ENCODE measurements around the gene SDR9C7.
"Not testable (repeated sequence)": the region's sequence is repeated elsewhere in the genome, so short reads cannot be mapped to it uniquely, and the experiment has no call there.

Gene SDR9C7

GRCh38 chr12:56921346-56921745 lies 12.9 kb downstream of the SDR9C7 start:
- DNase-seq (ENCODE audit: insufficient read length, low spot score) (no peak), FAIRE-seq (no peak)

GRCh38 chr12:56918139-56918538 lies 16.1 kb downstream of the SDR9C7 start:
- FAIRE-seq; DNase-seq (ENCODE audit: insufficient read length, low spot score): not testable (repeated sequence)

- FAIRE-seq (no peak), DNase-seq (ENCODE audit: insufficient read length, low spot score) (no peak)
Measured at GRCh38 chr12:56916996-56917333, 17.2 kb downstream of the SDR9C7 start.

- FAIRE-seq (no peak), DNase-seq (ENCODE audit: insufficient read length, low spot score) (no peak)
Measured at GRCh38 chr12:56916296-56916995, 17.8 kb downstream of the SDR9C7 start.

- DNase-seq (ENCODE audit: insufficient read length, low spot score): no peak
- FAIRE-seq: no peak
Measured at GRCh38 chr12:56914724-56915123, 19.5 kb downstream of the SDR9C7 start.

- no peak for FAIRE-seq
- DNase-seq (ENCODE audit: insufficient read length, low spot score): no peak
Measured at GRCh38 chr12:56914256-56914655, 20.0 kb downstream of the SDR9C7 start.

GRCh38 chr12:56909403-56909802 lies 24.8 kb downstream of the SDR9C7 start:
- FAIRE-seq; DNase-seq (ENCODE audit: insufficient read length, low spot score): not testable (repeated sequence)

- DNase-seq (ENCODE audit: insufficient read length, low spot score): no peak
- FAIRE-seq: no peak
Measured at GRCh38 chr12:56908136-56908535, 26.1 kb downstream of the SDR9C7 start.

- FAIRE-seq (no peak), DNase-seq (ENCODE audit: insufficient read length, low spot score) (no peak)
Measured at GRCh38 chr12:56905852-56906251, 28.4 kb downstream of the SDR9C7 start.

- no peak for FAIRE-seq
- no peak for DNase-seq (ENCODE audit: insufficient read length, low spot score)
Measured at GRCh38 chr12:56903374-56903773, 30.8 kb downstream of the SDR9C7 start.

GRCh38 chr12:56901313-56901712 lies 32.9 kb downstream of the SDR9C7 start:
- DNase-seq (ENCODE audit: insufficient read length, low spot score); FAIRE-seq: not testable (repeated sequence)

GRCh38 chr12:56900583-56900982 lies 33.6 kb downstream of the SDR9C7 start:
- FAIRE-seq (no peak), DNase-seq (ENCODE audit: insufficient read length, low spot score) (no peak)

GRCh38 chr12:56898938-56899337 lies 35.3 kb downstream of the SDR9C7 start:
- FAIRE-seq (no peak), DNase-seq (ENCODE audit: insufficient read length, low spot score) (no peak)

GRCh38 chr12:56897844-56898361 lies 36.3 kb downstream of the SDR9C7 start:
- FAIRE-seq (no peak), DNase-seq (ENCODE audit: insufficient read length, low spot score) (no peak)

- DNase-seq (ENCODE audit: insufficient read length, low spot score) (no peak), FAIRE-seq (peak; percentile 98)
Measured at GRCh38 chr12:56896082-56896481, 38.1 kb downstream of the SDR9C7 start.

GRCh38 chr12:56894698-56895368 lies 39.4 kb downstream of the SDR9C7 start:
- FAIRE-seq (no peak), DNase-seq (ENCODE audit: insufficient read length, low spot score) (no peak)

GRCh38 chr12:56891885-56892284 lies 42.3 kb downstream of the SDR9C7 start:
- not testable (repeated sequence) for FAIRE-seq; DNase-seq (ENCODE audit: insufficient read length, low spot score)

GRCh38 chr12:56886319-56886718 lies 47.9 kb downstream of the SDR9C7 start:
- FAIRE-seq: no peak
- DNase-seq (ENCODE audit: insufficient read length, low spot score): no peak

- FAIRE-seq (no peak), DNase-seq (ENCODE audit: insufficient read length, low spot score) (no peak)
Measured at GRCh38 chr12:56885316-56885715, 48.9 kb downstream of the SDR9C7 start.

GRCh38 chr12:56884421-56884820 lies 49.8 kb downstream of the SDR9C7 start:
- DNase-seq (ENCODE audit: insufficient read length, low spot score) (no peak), FAIRE-seq (no peak)

- not testable (repeated sequence) for DNase-seq (ENCODE audit: insufficient read length, low spot score); FAIRE-seq
Measured at GRCh38 chr12:56882407-56882806, 51.8 kb downstream of the SDR9C7 start.
